Upper lobe of left lung (tissue), 6 donors: ENCODE measurements around the gene SLC4A4. TPM values are rescaled to one million over a fixed set of nuclear protein-coding genes. Genes with fewer than 3 reads are reported as not detected.

ENCODE experiments used
- ATAC-seq, 2 donors: fragments of 200-7000 bp; cut with Tn5 transposase; one replicate each; pipeline ENCODE4 v1.9.1; 2022; ENCODE audit warnings: mild to moderate bottlenecking in 2 of 2, moderate library complexity in 2 of 2; ENCODE audit not compliant: low FRiP score in 2 of 2
- DNase-seq, 2 donors: peaks; one replicate each; pipeline ENCODE4 v3.0.0-alpha.2; 2019 to 2020
- H3K27ac ChIP-seq, 4 donors: fragments of 200-600 bp; sonication (generic); one replicate each; pipeline ENCODE4 v1.5.1; 2016 to 2019
- H3K27me3 ChIP-seq, 4 donors: fragments of 200-600 bp; sonication (generic); one replicate each; pipeline ENCODE4 v1.5.1; 2017 to 2019
- H3K36me3 ChIP-seq, 4 donors: fragments of 200-600 bp; sonication (generic); one replicate each; pipeline ENCODE4 v1.5.1; 2016 to 2019
- H3K4me1 ChIP-seq, 4 donors: fragments of 200-600 bp; sonication (generic); one replicate each; pipeline ENCODE4 v1.5.1; 2018 to 2019
- H3K4me3 ChIP-seq, 4 donors: fragments of 200-600 bp; sonication (generic); one replicate each; pipeline ENCODE4 v1.5.1; 2017 to 2019; ENCODE audit warnings: mild to moderate bottlenecking in 2 of 4, moderate library complexity in 1 of 4
- H3K9me3 ChIP-seq, 4 donors: fragments of 200-600 bp; sonication (generic); one replicate each; pipeline ENCODE4 v1.5.1; 2018 to 2019
- CTCF ChIP-seq, 6 experiments: fragments of 450-650 bp in 4 of 6; fragments of 200-600 bp in 2 of 6; sonication (generic) in 2 of 6; IDR thresholded peaks; one replicate each; pipeline ENCODE4 v1.5.1; 2016 to 2019; ENCODE audit warnings: antibody characterized with exemption in 6 of 6
- EP300 ChIP-seq, 4 donors: sonication (generic); formaldehyde crosslinking; IDR thresholded peaks; one replicate each; pipeline ENCODE4 v1.5.1; 2017; ENCODE audit warnings: antibody characterized with exemption in 4 of 4, control low read depth in 2 of 4
- POLR2A ChIP-seq, 4 donors: fragments of 450-650 bp; IDR thresholded peaks; one replicate each; pipeline ENCODE4 v1.5.1; 2016 to 2017; ENCODE audit warnings: antibody characterized with exemption in 4 of 4, mild to moderate bottlenecking in 2 of 4
- POLR2AphosphoS5 ChIP-seq, 2 donors: sonication (generic); formaldehyde crosslinking; IDR thresholded peaks; one replicate each; pipeline ENCODE4 v1.5.1; 2017; ENCODE audit warnings: antibody characterized with exemption in 2 of 2
- WGBS, 2 donors: methylation state at CpG; one replicate each; pipeline ENCODE4 v1.1.5; 2017 to 2018; 5-methylcytosine and 5-hydroxymethylcytosine counted together
- total RNA-seq, 6 donors: library from RNA; depleted of rRNA in 4 of 6; stranded (reverse); fragments of >200 nt in 4 of 6; gene quantifications; one replicate each; pipeline versions ENCODE4 v1.1.0 to v1.2.1, GENCODE V29; 2016 to 2021
- donor health status: DM: no; HTN: no; CAD: no; lungs with moderate emphysema.
- donor health status: DM: no; HTN: yes; CAD: no; lungs with severe emphysema.

Gene SLC4A4
- total RNA-seq, 6 donors from 2014 or later = 9.2 to 31.4 (median 21.1) TPM

- TF ChIP-seq POLR2AphosphoS5 (IDR thresholded peaks at IDR 0.05) = no peak
- TF ChIP-seq EP300 (IDR thresholded peaks at IDR 0.05) = no peak
- TF ChIP-seq CTCF (IDR thresholded peaks at IDR 0.05) = no peak
- TF ChIP-seq POLR2A (IDR thresholded peaks at IDR 0.05) = no peak
- Histone ChIP-seq H3K36me3 (no peaks in the 10 kb centered on the region), H3K27me3 (no peaks in the 10 kb centered on the region), H3K4me1 (no peaks in the 10 kb centered on the region), H3K9me3 (no peaks in the 10 kb centered on the region), H3K4me3 (no peak overlapping the region), H3K27ac (no peak overlapping the region)
- ATAC-seq = no peak
- WGBS, 2 donors = 81 to 91% methylated on average over 4 of the region's 4 CpGs
- DNase-seq = no peak
Observed at GRCh38 chr4:71377561-71377960, 38.7 kb downstream of the SLC4A4 start.

GRCh38 chr4:71379126-71379525 is 40.3 kb downstream of the SLC4A4 start:
- no peaks in the 10 kb centered on the region for H3K4me1 ChIP-seq
- H3K9me3 ChIP-seq = no peaks in the 10 kb centered on the region
- no peak overlapping the region for H3K4me3 ChIP-seq
- no peaks in the 10 kb centered on the region for H3K36me3 ChIP-seq
- WGBS, 2 donors = 91% methylated on average over 5 of the region's 5 CpGs
- no peak overlapping the region for H3K27ac ChIP-seq
- DNase-seq = no peak
- no peak for ATAC-seq
- no peak for TF ChIP-seq POLR2A (IDR thresholded peaks at IDR 0.05)
- no peak for TF ChIP-seq CTCF (IDR thresholded peaks at IDR 0.05)
- no peak for TF ChIP-seq POLR2AphosphoS5 (IDR thresholded peaks at IDR 0.05)
- no peak for TF ChIP-seq EP300 (IDR thresholded peaks at IDR 0.05)
- H3K27me3 ChIP-seq = no peaks in the 10 kb centered on the region

GRCh38 chr4:71380788-71381187 is 42.0 kb downstream of the SLC4A4 start:
- H3K9me3 ChIP-seq = no peaks in the 10 kb centered on the region
- ATAC-seq (no peak), DNase-seq (no peak)
- no peaks in the 10 kb centered on the region for H3K36me3 ChIP-seq
- H3K4me1 ChIP-seq = no peaks in the 10 kb centered on the region
- 88 to 90% methylated on average over 3 of the region's 3 CpGs for WGBS, 2 donors
- no peak overlapping the region for H3K27ac ChIP-seq
- TF ChIP-seq POLR2AphosphoS5 (IDR thresholded peaks at IDR 0.05) (no peak), EP300 (IDR thresholded peaks at IDR 0.05) (no peak), POLR2A (IDR thresholded peaks at IDR 0.05) (no peak), CTCF (IDR thresholded peaks at IDR 0.05) (no peak)
- no peak overlapping the region for H3K4me3 ChIP-seq
- no peaks in the 10 kb centered on the region for H3K27me3 ChIP-seq

GRCh38 chr4:71382125-71382899 is 43.5 kb downstream of the SLC4A4 start:
- 92 to 97% methylated on average over 3 of the region's 3 CpGs for WGBS, 2 donors
- Histone ChIP-seq H3K27me3 (no peaks in the 10 kb centered on the region), H3K27ac (no peak overlapping the region), H3K4me3 (no peak overlapping the region), H3K9me3 (no peaks in the 10 kb centered on the region), H3K36me3 (no peaks in the 10 kb centered on the region), H3K4me1 (no peaks in the 10 kb centered on the region)
- no peak for DNase-seq
- no peak for TF ChIP-seq POLR2A (IDR thresholded peaks at IDR 0.05)
- no peak for TF ChIP-seq POLR2AphosphoS5 (IDR thresholded peaks at IDR 0.05)
- TF ChIP-seq EP300 (IDR thresholded peaks at IDR 0.05) = no peak
- no peak for TF ChIP-seq CTCF (IDR thresholded peaks at IDR 0.05)
- no peak for ATAC-seq
